Fibroblast of lung (primary cell): Measurements from ENCODE around the gene CHN2. TPM values are rescaled to one million over a fixed set of nuclear protein-coding genes. Genes with fewer than 3 reads are reported as not detected.

Experiments used
- DNase-seq, 2 donors: peaks; one replicate each; pipeline versions ENCODE4 v3.0.0 to v3.0.0-alpha.2; 2010; ENCODE audit warnings: low read depth in 2 of 2
- H2AFZ ChIP-seq: 2 replicates; pipeline ENCODE4 v1.5.1; 2012; ENCODE audit warnings: low read length, control low read depth, inconsistent platforms
- H3K27ac ChIP-seq: 2 replicates; pipeline ENCODE4 v1.5.1; 2011; ENCODE audit warnings: low read length, control low read depth; ENCODE audit not compliant: insufficient read depth
- H3K27me3 ChIP-seq: 2 replicates; pipeline ENCODE4 v1.5.1; 2011; ENCODE audit warnings: mild to moderate bottlenecking, low read length; ENCODE audit not compliant: control insufficient read depth, insufficient read depth
- H3K36me3 ChIP-seq: 2 replicates; pipeline ENCODE4 v1.5.1; 2011; ENCODE audit warnings: low read length; ENCODE audit not compliant: control insufficient read depth, insufficient read depth
- H3K4me1 ChIP-seq: 2 replicates; pipeline ENCODE4 v1.5.1; 2011; ENCODE audit warnings: low read length; ENCODE audit not compliant: control insufficient read depth, insufficient read depth; ENCODE audit errors: extremely low read depth
- H3K4me2 ChIP-seq: 2 replicates; pipeline ENCODE4 v1.5.1; 2011; ENCODE audit warnings: low read length, control low read depth; ENCODE audit not compliant: insufficient read depth; ENCODE audit errors: extremely low read depth
- H3K4me3 ChIP-seq, 4 experiments: fragments of 200-600 bp in 1 of 4; sonication (generic) in 1 of 4; replicated peaks in 1 of 4; 2 replicates each; pipeline ENCODE4 v1.5.1; 2011 to 2016; ENCODE audit warnings: low read length in 4 of 4, low read depth in 3 of 4, mild to moderate bottlenecking in 3 of 4, control low read depth in 2 of 4, inconsistent platforms in 1 of 4, mixed read lengths in 1 of 4; ENCODE audit not compliant: insufficient read depth in 1 of 4; ENCODE audit errors: control extremely low read depth in 1 of 4
- H3K79me2 ChIP-seq: 2 replicates; pipeline ENCODE4 v1.5.1; 2012; ENCODE audit warnings: mild to moderate bottlenecking, low read length, inconsistent platforms; ENCODE audit not compliant: control insufficient read depth, insufficient read depth
- H3K9ac ChIP-seq: 2 replicates; pipeline ENCODE4 v1.5.1; 2011; ENCODE audit warnings: mild to moderate bottlenecking, low read length, control low read depth; ENCODE audit not compliant: insufficient read depth
- H3K9me3 ChIP-seq: 2 replicates; pipeline ENCODE4 v1.5.1; 2012; ENCODE audit warnings: low read depth, low read length; ENCODE audit not compliant: control insufficient read depth, insufficient read depth
- H4K20me1 ChIP-seq: 2 replicates; pipeline ENCODE4 v1.5.1; 2011; ENCODE audit warnings: low read length; ENCODE audit not compliant: control insufficient read depth, insufficient read depth; ENCODE audit errors: extremely low read depth
- EZH2 ChIP-seq: IDR thresholded peaks from 2 replicates; pipeline ENCODE4 v1.5.1; 2012; ENCODE audit warnings: low read length, control low read depth, mild to moderate bottlenecking; ENCODE audit errors: missing control alignments
- polyA plus RNA-seq, 2 donors: library from polyadenylated mRNA; depleted of rRNA in 1 of 2; stranded (reverse) in 1 of 2; unstranded in 1 of 2; fragments of >200 nt; gene quantifications; 2 replicates each; pipeline ENCODE4 v1.2.1, GENCODE V29; 2011 to 2012; ENCODE audit warnings: missing spikeins in 1 of 2
- total RNA-seq: library from RNA; depleted of rRNA; stranded (reverse); fragments of >200 nt; gene quantifications from 2 replicates; pipeline ENCODE4 v1.2.1, GENCODE V29; 2014
- TF ChIP-seq, protein P1 (sequence below), 2 donors: IDR thresholded peaks in 1 of 2; conservative IDR thresholded peaks in 1 of 2; 1 replicate in 1 of 2; 2 replicates in 1 of 2; pipeline ENCODE4 v1.5.1; 2011 to 2012; ENCODE audit warnings: low read length in 2 of 2, control low read depth in 1 of 2, inconsistent platforms in 1 of 2, low read depth in 1 of 2, mild to moderate bottlenecking in 1 of 2

CHN2 gene
- total and polyA plus RNA-seq, 2 donors (not counting 1 experiment from before 2014, with no cell fraction given): 0.33 to 0.53 TPM

DNA sequence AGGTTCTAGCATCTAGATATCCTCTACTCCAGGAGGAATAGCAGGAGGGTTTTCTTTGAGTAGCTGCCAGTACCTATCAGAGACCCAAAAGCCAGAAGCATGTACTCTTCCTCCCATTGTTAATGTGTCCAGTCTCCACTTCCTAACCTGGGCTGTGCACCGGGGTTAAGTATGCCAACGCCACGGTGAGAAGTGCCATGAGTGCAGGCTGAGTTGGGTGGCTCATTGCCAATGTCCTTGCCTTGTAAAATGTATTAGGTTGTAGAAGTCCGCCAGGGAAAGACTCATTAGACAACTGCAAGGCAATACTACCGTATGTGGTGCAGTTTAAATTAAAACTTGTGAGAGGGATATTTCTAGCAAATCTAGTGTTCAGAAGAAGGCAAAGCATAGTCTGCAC, 314.0 kb downstream of the CHN2 start:
- no peaks in the 10 kb centered on the region for H3K4me1 ChIP-seq
- TF ChIP-seq, protein P1, sequence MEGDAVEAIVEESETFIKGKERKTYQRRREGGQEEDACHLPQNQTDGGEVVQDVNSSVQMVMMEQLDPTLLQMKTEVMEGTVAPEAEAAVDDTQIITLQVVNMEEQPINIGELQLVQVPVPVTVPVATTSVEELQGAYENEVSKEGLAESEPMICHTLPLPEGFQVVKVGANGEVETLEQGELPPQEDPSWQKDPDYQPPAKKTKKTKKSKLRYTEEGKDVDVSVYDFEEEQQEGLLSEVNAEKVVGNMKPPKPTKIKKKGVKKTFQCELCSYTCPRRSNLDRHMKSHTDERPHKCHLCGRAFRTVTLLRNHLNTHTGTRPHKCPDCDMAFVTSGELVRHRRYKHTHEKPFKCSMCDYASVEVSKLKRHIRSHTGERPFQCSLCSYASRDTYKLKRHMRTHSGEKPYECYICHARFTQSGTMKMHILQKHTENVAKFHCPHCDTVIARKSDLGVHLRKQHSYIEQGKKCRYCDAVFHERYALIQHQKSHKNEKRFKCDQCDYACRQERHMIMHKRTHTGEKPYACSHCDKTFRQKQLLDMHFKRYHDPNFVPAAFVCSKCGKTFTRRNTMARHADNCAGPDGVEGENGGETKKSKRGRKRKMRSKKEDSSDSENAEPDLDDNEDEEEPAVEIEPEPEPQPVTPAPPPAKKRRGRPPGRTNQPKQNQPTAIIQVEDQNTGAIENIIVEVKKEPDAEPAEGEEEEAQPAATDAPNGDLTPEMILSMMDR (conservative IDR thresholded peaks at IDR 0.05 in 1 of 2, IDR thresholded peaks at IDR 0.05 in 1 of 2; ENCODE audit: low read depth in 1 of 2, low read length in 2 of 2): no peak
- no peak for TF ChIP-seq EZH2
- H2AFZ ChIP-seq: no peak overlapping the region
- no peaks in the 10 kb centered on the region for H3K79me2 ChIP-seq
- no peak overlapping the region for H3K27ac ChIP-seq
- no peak overlapping the region for H3K4me3 ChIP-seq
- H3K9me3 ChIP-seq: no peaks in the 10 kb centered on the region
- H3K27me3 ChIP-seq: no peaks in the 10 kb centered on the region
- no peaks in the 10 kb centered on the region for H3K36me3 ChIP-seq
- no peaks in the 10 kb centered on the region for H4K20me1 ChIP-seq
- no peak overlapping the region for H3K4me2 ChIP-seq
- no peak for DNase-seq
- no peak overlapping the region for H3K9ac ChIP-seq

DNA sequence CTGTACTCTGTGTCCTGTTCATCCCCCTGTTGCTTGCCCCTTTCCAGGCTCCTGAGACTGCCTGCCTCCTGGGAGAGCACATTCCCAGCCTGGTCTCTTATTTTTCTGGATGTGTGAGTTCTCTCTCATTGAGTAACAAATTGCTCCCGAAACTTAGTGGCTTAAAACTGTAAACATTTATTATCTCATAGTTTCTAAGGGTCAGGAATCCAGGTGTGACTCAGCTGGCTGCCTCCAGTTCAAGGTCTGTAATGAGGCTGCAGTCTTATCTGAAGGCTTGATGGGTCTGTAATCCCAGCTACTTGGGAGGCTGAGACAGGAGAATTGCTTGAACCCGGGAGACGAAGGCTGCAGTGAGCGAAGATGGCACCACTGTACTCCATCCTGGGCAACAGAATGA, 315.5 kb downstream of the CHN2 start:
- H3K4me3 ChIP-seq: no peak overlapping the region
- no peak overlapping the region for H2AFZ ChIP-seq
- no peaks in the 10 kb centered on the region for H3K9me3 ChIP-seq
- TF ChIP-seq, protein P1 (conservative IDR thresholded peaks at IDR 0.05 in 1 of 2, IDR thresholded peaks at IDR 0.05 in 1 of 2; ENCODE audit: low read depth in 1 of 2, low read length in 2 of 2): no peak
- no peak for DNase-seq
- no peaks in the 10 kb centered on the region for H3K36me3 ChIP-seq
- H4K20me1 ChIP-seq: no peaks in the 10 kb centered on the region
- H3K27me3 ChIP-seq: no peaks in the 10 kb centered on the region
- H3K27ac ChIP-seq: no peak overlapping the region
- no peaks in the 10 kb centered on the region for H3K79me2 ChIP-seq
- H3K4me1 ChIP-seq: no peaks in the 10 kb centered on the region
- H3K9ac ChIP-seq: no peak overlapping the region
- H3K4me2 ChIP-seq: no peak overlapping the region

DNA sequence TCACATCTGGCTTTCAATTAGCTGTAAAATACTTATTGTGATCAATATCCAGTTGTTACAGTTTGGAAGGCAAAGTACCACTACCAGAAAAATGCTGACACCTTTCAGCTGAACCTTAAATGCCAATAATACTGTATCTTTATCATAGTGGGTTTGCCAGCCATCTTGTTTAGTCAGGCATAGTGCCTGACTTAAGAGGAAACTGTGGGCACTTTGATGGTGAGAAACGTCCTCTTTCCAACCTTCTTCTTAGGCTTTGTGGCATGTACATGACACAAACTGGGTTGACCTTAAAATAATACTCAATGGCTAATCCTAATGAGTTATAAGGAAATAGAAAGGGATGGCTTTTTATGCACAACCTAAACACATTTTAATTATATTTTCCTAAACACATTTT, 316.8 kb downstream of the CHN2 start:
- Histone ChIP-seq H3K9me3 (no peaks in the 10 kb centered on the region), H4K20me1 (no peaks in the 10 kb centered on the region), H3K36me3 (no peaks in the 10 kb centered on the region), H3K4me1 (no peaks in the 10 kb centered on the region), H3K27me3 (no peaks in the 10 kb centered on the region), H3K9ac (no peak overlapping the region), H3K79me2 (no peaks in the 10 kb centered on the region), H3K4me3 (no peak overlapping the region), H3K4me2 (no peak overlapping the region), H3K27ac (no peak overlapping the region), H2AFZ (no peak overlapping the region)
- no peak for DNase-seq
- TF ChIP-seq, protein P1 (conservative IDR thresholded peaks at IDR 0.05 in 1 of 2, IDR thresholded peaks at IDR 0.05 in 1 of 2; ENCODE audit: low read depth in 1 of 2, low read length in 2 of 2): no peak
- TF ChIP-seq EZH2: no peak
